Glutamatergic neuron (in vitro differentiated cells): ENCODE results near the gene COA1. TPM values are rescaled to one million over a fixed set of nuclear protein-coding genes. Genes with fewer than 3 reads are reported as not detected.
A peak's percentile ranks its signal among the peaks of the same experiment; 100 is the strongest.

ENCODE experiments used
- DNase-seq: peaks from one replicate; pipeline ENCODE4 v3.0.0; 2022
- H3K27ac Mint-ChIP-seq: one replicate; pipeline ENCODE4 v1.8.0; 2020; ENCODE audit warnings: mild to moderate bottlenecking, mixed read lengths, inconsistent platforms; ENCODE audit not compliant: unreplicated experiment
- H3K27me3 Mint-ChIP-seq: one replicate; pipeline ENCODE4 v1.8.0; 2020; ENCODE audit warnings: mild to moderate bottlenecking, moderate library complexity, mixed read lengths, inconsistent platforms; ENCODE audit not compliant: unreplicated experiment
- H3K36me3 Mint-ChIP-seq: one replicate; pipeline ENCODE4 v1.8.0; 2020; ENCODE audit warnings: mild to moderate bottlenecking, mixed read lengths, inconsistent platforms; ENCODE audit not compliant: unreplicated experiment
- H3K4me1 Mint-ChIP-seq: one replicate; pipeline ENCODE4 v1.8.0; 2020; ENCODE audit warnings: mild to moderate bottlenecking, low read depth, mixed read lengths, inconsistent platforms; ENCODE audit not compliant: unreplicated experiment
- H3K4me3 Mint-ChIP-seq: one replicate; pipeline ENCODE4 v1.8.0; 2020; ENCODE audit warnings: mild to moderate bottlenecking, mixed read lengths, inconsistent platforms; ENCODE audit not compliant: unreplicated experiment
- H3K9me3 Mint-ChIP-seq: one replicate; pipeline ENCODE4 v1.8.0; 2020; ENCODE audit warnings: mild to moderate bottlenecking, moderate library complexity, mixed read lengths, inconsistent platforms; ENCODE audit not compliant: unreplicated experiment
- total RNA-seq: library from RNA; stranded (reverse); fragmentation: NEBNext Ultra II Directional; extraction: Animal tissue kit (Norgen Biotek cat#: 25700); gene quantifications from one replicate; pipeline ENCODE4 v1.2.1, GENCODE V29; 2021; ENCODE audit not compliant: unreplicated experiment
- TF ChIP-seq, protein P1 (sequence below): fragments of 200-600 bp; sonication (generic); IDR thresholded peaks from one replicate; pipeline ENCODE4 v1.5.0; 2021; ENCODE audit not compliant: partially characterized antibody, unreplicated experiment

COA1 gene
- total RNA-seq, 1 donor from 2014 or later = 73.7 TPM

- peaks cover 7% of the 10 kb centered on the region for H3K36me3 Mint-ChIP-seq
- TF ChIP-seq, protein P1, sequence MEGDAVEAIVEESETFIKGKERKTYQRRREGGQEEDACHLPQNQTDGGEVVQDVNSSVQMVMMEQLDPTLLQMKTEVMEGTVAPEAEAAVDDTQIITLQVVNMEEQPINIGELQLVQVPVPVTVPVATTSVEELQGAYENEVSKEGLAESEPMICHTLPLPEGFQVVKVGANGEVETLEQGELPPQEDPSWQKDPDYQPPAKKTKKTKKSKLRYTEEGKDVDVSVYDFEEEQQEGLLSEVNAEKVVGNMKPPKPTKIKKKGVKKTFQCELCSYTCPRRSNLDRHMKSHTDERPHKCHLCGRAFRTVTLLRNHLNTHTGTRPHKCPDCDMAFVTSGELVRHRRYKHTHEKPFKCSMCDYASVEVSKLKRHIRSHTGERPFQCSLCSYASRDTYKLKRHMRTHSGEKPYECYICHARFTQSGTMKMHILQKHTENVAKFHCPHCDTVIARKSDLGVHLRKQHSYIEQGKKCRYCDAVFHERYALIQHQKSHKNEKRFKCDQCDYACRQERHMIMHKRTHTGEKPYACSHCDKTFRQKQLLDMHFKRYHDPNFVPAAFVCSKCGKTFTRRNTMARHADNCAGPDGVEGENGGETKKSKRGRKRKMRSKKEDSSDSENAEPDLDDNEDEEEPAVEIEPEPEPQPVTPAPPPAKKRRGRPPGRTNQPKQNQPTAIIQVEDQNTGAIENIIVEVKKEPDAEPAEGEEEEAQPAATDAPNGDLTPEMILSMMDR = no peak
- H3K4me1 Mint-ChIP-seq = peaks cover 14% of the 10 kb centered on the region
- H3K4me3 Mint-ChIP-seq = no peak overlapping the region
- H3K27me3 Mint-ChIP-seq = no peaks in the 10 kb centered on the region
- peaks cover 3% of the 10 kb centered on the region for H3K9me3 Mint-ChIP-seq
- no peak for DNase-seq
- no peak overlapping the region for H3K27ac Mint-ChIP-seq
Measured at GRCh38 chr7:43619213-43620012, 109.9 kb downstream of the COA1 start.

DNA sequence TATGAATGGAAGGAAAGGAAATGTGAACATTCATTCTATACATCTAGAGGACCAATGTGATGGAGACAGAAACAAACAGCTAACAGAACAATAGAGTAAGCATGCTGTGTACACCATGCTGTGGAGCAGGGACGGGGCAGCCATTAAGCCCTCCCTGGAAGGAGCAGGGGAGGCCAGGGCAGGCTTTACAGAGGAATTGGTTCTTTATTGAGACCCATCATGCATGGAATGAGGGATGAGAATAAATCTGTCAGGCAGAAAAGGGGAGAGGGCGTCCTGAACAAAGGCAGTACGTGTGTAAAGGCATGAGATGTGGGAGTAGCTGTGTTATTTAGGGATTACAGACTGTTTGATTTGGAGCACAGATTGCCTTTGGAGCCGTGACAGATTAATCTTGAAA, 111.2 kb downstream of the COA1 start:
- no peaks in the 10 kb centered on the region for H3K27me3 Mint-ChIP-seq
- no peak overlapping the region for H3K27ac Mint-ChIP-seq
- H3K4me3 Mint-ChIP-seq = no peak overlapping the region
- peaks cover 3% of the 10 kb centered on the region for H3K9me3 Mint-ChIP-seq
- H3K4me1 Mint-ChIP-seq = peaks cover 8% of the 10 kb centered on the region
- no peak for DNase-seq
- peaks cover 7% of the 10 kb centered on the region for H3K36me3 Mint-ChIP-seq
- TF ChIP-seq, protein P1 = no peak

DNA sequence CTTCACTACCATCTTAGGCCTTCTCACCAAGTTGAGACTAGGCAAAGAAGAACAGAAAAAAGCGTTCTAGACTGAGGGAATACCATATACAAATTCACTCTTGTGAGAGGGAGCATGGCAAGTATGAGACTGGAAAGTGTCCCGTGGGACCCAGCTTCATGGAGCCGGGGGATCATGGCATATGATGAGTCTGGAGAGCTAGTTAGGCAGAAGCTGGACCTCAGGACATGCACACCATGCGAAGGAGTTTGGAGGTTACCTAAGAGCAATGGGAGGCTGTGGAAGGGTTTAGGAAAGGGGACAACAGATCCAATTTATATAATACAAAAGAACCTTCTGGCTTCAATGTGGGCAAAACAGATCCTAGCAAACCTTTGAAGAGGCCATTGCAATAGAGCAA, 112.3 kb downstream of the COA1 start:
- H3K36me3 Mint-ChIP-seq = peaks cover 7% of the 10 kb centered on the region
- TF ChIP-seq, protein P1 = no peak
- no peak overlapping the region for H3K27ac Mint-ChIP-seq
- H3K9me3 Mint-ChIP-seq = peaks cover 3% of the 10 kb centered on the region
- H3K27me3 Mint-ChIP-seq = no peaks in the 10 kb centered on the region
- DNase-seq = no peak
- H3K4me3 Mint-ChIP-seq = no peak overlapping the region
- H3K4me1 Mint-ChIP-seq = peaks cover 14% of the 10 kb centered on the region

GRCh38 chr7:43615558-43616145, 113.7 kb downstream of the COA1 start:
- H3K27me3 Mint-ChIP-seq = no peaks in the 10 kb centered on the region
- peaks cover 3% of the 10 kb centered on the region for H3K9me3 Mint-ChIP-seq
- H3K27ac Mint-ChIP-seq = peak overlapping the region; percentile 21
- no peak for DNase-seq
- H3K36me3 Mint-ChIP-seq = peaks cover 7% of the 10 kb centered on the region
- H3K4me3 Mint-ChIP-seq = peak overlapping the region; percentile 22
- peaks cover 14% of the 10 kb centered on the region for H3K4me1 Mint-ChIP-seq
- TF ChIP-seq, protein P1 = no peak
